Sigmoid colon (tissue), 7 donors: ENCODE results near the gene SH2B2. TPM values are rescaled to one million over a fixed set of nuclear protein-coding genes. Genes with fewer than 3 reads are reported as not detected.
A peak's percentile ranks its signal among the peaks of the same experiment; 100 is the strongest.

ENCODE experiments used
- DNase-seq: peaks from one replicate; pipeline ENCODE4 v3.0.0-alpha.2; 2019
- H3K27ac ChIP-seq, 4 donors: fragments of 200-600 bp; sonication (generic); one replicate each; pipeline ENCODE4 v1.5.1; 2016 to 2019; ENCODE audit warnings: mild to moderate bottlenecking in 1 of 4
- H3K27me3 ChIP-seq, 3 donors: fragments of 200-600 bp; sonication (generic); one replicate each; pipeline ENCODE4 v1.5.1; 2019; ENCODE audit warnings: mild to moderate bottlenecking in 1 of 3
- H3K36me3 ChIP-seq, 4 donors: fragments of 200-600 bp; sonication (generic); one replicate each; pipeline ENCODE4 v1.5.1; 2016 to 2019
- H3K4me1 ChIP-seq, 4 donors: fragments of 200-600 bp; sonication (generic); one replicate each; pipeline ENCODE4 v1.5.1; 2017 to 2019
- H3K4me3 ChIP-seq, 4 donors: fragments of 200-600 bp; sonication (generic); one replicate each; pipeline ENCODE4 v1.5.1; 2017 to 2019; ENCODE audit warnings: mild to moderate bottlenecking in 2 of 4, moderate library complexity in 1 of 4
- H3K9me3 ChIP-seq, 4 donors: fragments of 200-600 bp in 3 of 4; sonication (generic) in 3 of 4; one replicate each; pipeline versions ENCODE4 v1.5.1 to v1.6.1; 2013 to 2019
- CTCF ChIP-seq, 4 experiments: fragments of 450-650 bp in 3 of 4; fragments of 200-600 bp in 1 of 4; IDR thresholded peaks; one replicate each; pipeline ENCODE4 v1.5.1; 2016 to 2019; ENCODE audit warnings: antibody characterized with exemption in 4 of 4, mild to moderate bottlenecking in 3 of 4, moderate library complexity in 2 of 4
- EP300 ChIP-seq, 4 donors: sonication (generic); formaldehyde crosslinking; IDR thresholded peaks; one replicate each; pipeline ENCODE4 v1.6.1; 2017; ENCODE audit warnings: antibody characterized with exemption in 4 of 4
- POLR2A ChIP-seq, 2 donors: fragments of 450-650 bp; IDR thresholded peaks; one replicate each; pipeline ENCODE4 v1.6.1; 2016; ENCODE audit warnings: antibody characterized with exemption in 2 of 2, mild to moderate bottlenecking in 2 of 2, moderate library complexity in 2 of 2
- POLR2AphosphoS5 ChIP-seq, 4 donors: sonication (generic); formaldehyde crosslinking; IDR thresholded peaks; one replicate each; pipeline ENCODE4 v1.6.1; 2017; ENCODE audit warnings: antibody characterized with exemption in 4 of 4
- WGBS, 2 donors: extraction: QIAGEN DNeasy Blood & Tissue Kit; methylation state at CpG; one replicate each; pipeline ENCODE4 v1.1.7; 2013; 5-methylcytosine and 5-hydroxymethylcytosine counted together
- intact Hi-C: fragments of 100-400 bp; cut with DNase I; formaldehyde crosslinking; loops from one replicate; pipeline ENCODE4 v1.15.1; 2023
- polyA plus RNA-seq, 3 donors: library from polyadenylated mRNA; stranded (reverse); fragments of 200-250 nt; gene quantifications; one replicate each; pipeline ENCODE4 v1.2.3, GENCODE V29; 2013
- total RNA-seq, 4 donors: library from RNA; depleted of rRNA; stranded (reverse); fragments of >200 nt; gene quantifications; one replicate each; pipeline ENCODE4 v1.1.0, GENCODE V29; 2016
- donor health status: healthy with polysubstance abuse.
- donor health status: Bipolar disorder and iron deficiency.
- donor health status: healthy.

The SH2B2 gene
- total and polyA plus RNA-seq, 7 donors = 1.1 to 10.5 (median 4.6) TPM; not detected in 2

GRCh38 chr7:102271158-102271798, 15.4 kb upstream of the SH2B2 start:
- Histone ChIP-seq H3K4me1 (peaks cover 0 to 8% (median 7%) of the 10 kb centered on the region in 4 donors), H3K9me3 (no peaks in the 10 kb centered on the region), H3K36me3 (no peaks in the 10 kb centered on the region), H3K27me3 (no peaks in the 10 kb centered on the region), H3K27ac (no peak overlapping the region), H3K4me3 (no peak overlapping the region)
- DNase-seq = no peak
- intact Hi-C loops = no loop called here
- TF ChIP-seq EP300 (IDR thresholded peaks at IDR 0.05) (no peak), POLR2A (IDR thresholded peaks at IDR 0.05) (no peak), POLR2AphosphoS5 (IDR thresholded peaks at IDR 0.05) (no peak), CTCF (IDR thresholded peaks at IDR 0.05) (no peak)
- WGBS, 2 donors = 94 to 95% methylated on average over 10 of the region's 10 CpGs

GRCh38 chr7:102272075-102272916, 14.4 kb upstream of the SH2B2 start:
- Histone ChIP-seq H3K9me3 (no peaks in the 10 kb centered on the region), H3K27me3 (no peaks in the 10 kb centered on the region), H3K36me3 (no peaks in the 10 kb centered on the region), H3K27ac (no peak overlapping the region), H3K4me1 (peaks cover 0 to 8% (median 7%) of the 10 kb centered on the region in 4 donors), H3K4me3 (no peak overlapping the region)
- 47 to 51% methylated on average over 21 of the region's 21 CpGs for WGBS, 2 donors
- peak; percentile 85 for DNase-seq
- no peak for TF ChIP-seq POLR2A (IDR thresholded peaks at IDR 0.05)
- peak; percentile 80 to 94 (median 88) for TF ChIP-seq CTCF (IDR thresholded peaks at IDR 0.05)
- intact Hi-C loops = loop anchor here (1.0 kb wide), 3 partner anchors 584 to 730 kb away; no protein-coding TSS in a partner anchor

GRCh38 chr7:102272917-102273748, 13.5 kb upstream of the SH2B2 start:
- Histone ChIP-seq H3K9me3 (no peaks in the 10 kb centered on the region), H3K36me3 (no peaks in the 10 kb centered on the region), H3K4me3 (no peak overlapping the region), H3K4me1 (peaks cover 0 to 8% (median 7%) of the 10 kb centered on the region in 4 donors), H3K27ac (no peak overlapping the region), H3K27me3 (no peaks in the 10 kb centered on the region)
- 83 to 86% methylated on average over 16 of the region's 16 CpGs for WGBS, 2 donors
- TF ChIP-seq POLR2A (IDR thresholded peaks at IDR 0.05) (no peak), CTCF (IDR thresholded peaks at IDR 0.05) (no peak), EP300 (IDR thresholded peaks at IDR 0.05) (no peak), POLR2AphosphoS5 (IDR thresholded peaks at IDR 0.05) (no peak)
- DNase-seq = no peak
- intact Hi-C loops = loop anchor here (1.0 kb wide), 3 partner anchors 585 to 731 kb away; no protein-coding TSS in a partner anchor

GRCh38 chr7:102273749-102274712, 12.6 kb upstream of the SH2B2 start:
- 59 to 80% methylated on average over 23 of the region's 23 CpGs for WGBS, 2 donors
- no peak overlapping the region for H3K4me3 ChIP-seq
- intact Hi-C loops = no loop called here

More at GRCh38 chr7:102273749-102274712, 12.6 kb upstream of the SH2B2 start:
- H3K4me1 ChIP-seq = peaks cover 0 to 8% (median 7%) of the 10 kb centered on the region in 4 donors
- no peaks in the 10 kb centered on the region for H3K27me3 ChIP-seq
- H3K9me3 ChIP-seq = no peaks in the 10 kb centered on the region
- no peak for DNase-seq
- no peak for TF ChIP-seq POLR2A (IDR thresholded peaks at IDR 0.05)
- TF ChIP-seq EP300 (IDR thresholded peaks at IDR 0.05) = no peak
- TF ChIP-seq POLR2AphosphoS5 (IDR thresholded peaks at IDR 0.05) = no peak
- no peak for TF ChIP-seq CTCF (IDR thresholded peaks at IDR 0.05)
- no peaks in the 10 kb centered on the region for H3K36me3 ChIP-seq
- no peak overlapping the region for H3K27ac ChIP-seq
